Fibroblast of the aortic adventitia (primary cell): Measurements from ENCODE around the gene SFXN5. TPM values are rescaled to one million over a fixed set of nuclear protein-coding genes. Genes with fewer than 3 reads are reported as not detected.

Experiments used
- DNase-seq: peaks from one replicate; pipeline ENCODE4 v3.0.0-alpha.2; 2010; ENCODE audit warnings: low read depth
- H3K4me3 ChIP-seq: 2 replicates; pipeline ENCODE4 v1.5.1; 2011; ENCODE audit warnings: low read depth, mild to moderate bottlenecking, control low read depth, low read length, moderate library complexity
- CTCF ChIP-seq: IDR thresholded peaks from 2 replicates; pipeline ENCODE4 v1.5.1; 2011; ENCODE audit warnings: mild to moderate bottlenecking, low read length, control low read depth, inconsistent platforms; ENCODE audit not compliant: insufficient read depth
- total RNA-seq: library from RNA; depleted of rRNA; stranded (reverse); fragments of >200 nt; gene quantifications from 2 replicates; pipeline ENCODE4 v1.2.3, GENCODE V29; 2012; ENCODE audit warnings: low replicate concordance

The SFXN5 gene
- total RNA-seq, 1 donor, result 19.0 TPM

DNA sequence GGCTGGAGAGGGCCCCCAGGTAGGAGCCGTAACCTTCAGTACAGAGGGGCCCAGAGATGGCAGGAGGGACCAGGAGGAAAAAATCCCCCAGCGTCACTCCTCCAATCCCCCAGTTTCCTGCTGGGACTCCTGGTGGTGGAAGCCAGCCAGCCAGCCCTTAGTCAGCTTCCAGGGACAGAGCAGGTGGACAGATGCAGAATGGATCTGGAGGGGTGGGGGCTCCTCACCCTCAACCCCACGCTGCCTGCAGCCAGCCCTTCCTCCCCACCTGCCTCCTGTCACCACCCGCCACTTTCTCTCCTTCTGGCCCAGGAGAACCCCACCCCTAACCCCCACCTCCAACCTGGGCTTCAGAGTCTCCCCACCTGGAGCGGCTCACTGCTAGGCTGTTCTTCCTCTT, 133.1 kb downstream of the SFXN5 start:
- no peak for DNase-seq
- H3K4me3 ChIP-seq, result no peak overlapping the region
- TF ChIP-seq CTCF, result no peak

DNA sequence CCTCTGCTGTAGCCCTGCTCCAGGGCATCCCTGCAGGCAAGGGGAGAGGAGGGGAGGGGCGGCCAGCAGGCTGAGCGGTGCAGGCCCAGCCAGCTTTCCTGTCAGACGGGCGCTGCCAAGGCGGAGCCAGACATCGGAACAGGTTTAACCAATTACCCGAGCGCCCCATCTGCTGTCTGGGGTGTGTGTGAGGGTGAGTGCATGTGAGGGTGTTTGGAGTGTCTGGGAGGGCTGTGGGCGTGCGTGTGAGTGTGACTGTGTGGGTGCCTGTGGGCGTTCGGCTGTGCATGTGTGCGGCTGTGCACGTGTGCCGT, 134.2 kb downstream of the SFXN5 start:
- DNase-seq, result no peak
- no peak for TF ChIP-seq CTCF
- H3K4me3 ChIP-seq, result no peak overlapping the region

GRCh38 chr2:72936660-72937355, 134.7 kb downstream of the SFXN5 start:
- no peak overlapping the region for H3K4me3 ChIP-seq
- no peak for DNase-seq
- no peak for TF ChIP-seq CTCF

DNA sequence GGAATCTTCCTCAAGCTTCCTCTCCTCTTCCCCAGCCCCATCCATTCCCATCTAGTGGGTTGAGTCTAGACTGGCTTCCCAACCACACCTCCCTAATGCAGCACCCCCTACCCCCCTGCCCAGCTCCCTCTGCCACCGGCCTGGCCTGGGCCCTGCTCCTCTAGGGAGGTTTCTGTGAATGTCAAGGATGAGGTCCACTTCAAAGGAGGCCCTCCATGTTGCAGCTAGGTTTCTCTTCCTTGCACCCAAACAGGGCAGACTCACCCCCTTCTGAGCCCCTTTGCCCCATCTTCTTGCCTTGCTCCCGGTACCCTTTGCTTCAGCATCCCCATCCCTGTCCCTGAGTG, 135.9 kb downstream of the SFXN5 start:
- no peak for TF ChIP-seq CTCF
- no peak for DNase-seq
- H3K4me3 ChIP-seq, result no peak overlapping the region

DNA sequence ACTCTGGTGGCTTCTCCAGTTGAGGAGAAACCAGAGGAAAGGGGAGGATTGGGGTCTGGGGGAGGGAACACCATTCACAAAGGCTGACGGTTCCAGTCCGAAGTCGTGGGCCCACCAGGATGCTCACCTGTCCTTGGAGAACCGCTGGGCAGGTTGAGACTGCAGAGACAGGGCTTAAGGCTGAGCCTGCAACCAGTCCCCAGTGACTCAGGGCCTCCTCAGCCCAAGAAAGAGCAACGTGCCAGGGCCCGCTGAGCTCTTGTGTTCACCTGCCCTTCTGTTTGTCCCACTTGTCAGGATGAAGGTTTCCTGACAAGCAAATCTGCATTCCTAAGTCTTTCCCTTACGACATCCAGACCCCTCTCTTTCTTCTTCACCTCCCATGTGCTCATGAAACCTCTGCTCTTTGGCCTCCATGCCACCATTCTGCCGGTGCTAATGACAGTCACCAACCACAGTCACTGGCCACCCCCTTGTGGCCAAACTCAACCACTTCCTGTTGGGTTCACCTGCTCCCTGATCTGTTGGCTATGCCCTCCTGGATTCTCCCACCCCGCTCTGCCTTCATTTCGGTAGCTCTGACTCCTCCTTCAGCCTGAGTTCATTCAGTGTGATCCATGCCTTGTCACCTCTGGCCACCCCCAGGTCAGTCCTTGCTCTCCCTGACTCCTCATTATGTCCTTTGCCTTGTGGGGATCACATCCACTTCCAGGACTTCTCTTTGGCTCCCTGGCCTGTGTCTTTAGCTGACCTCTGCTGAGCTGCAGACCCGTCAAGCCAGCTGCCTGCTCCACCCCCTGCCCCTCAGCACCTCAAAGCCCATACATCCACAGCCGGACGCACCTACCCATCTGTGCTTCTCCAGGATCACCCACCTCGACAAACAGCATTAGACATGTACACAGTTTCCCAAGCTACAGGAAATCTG, 136.6 kb downstream of the SFXN5 start:
- no peak overlapping the region for H3K4me3 ChIP-seq
- no peak for DNase-seq
- no peak for TF ChIP-seq CTCF

DNA sequence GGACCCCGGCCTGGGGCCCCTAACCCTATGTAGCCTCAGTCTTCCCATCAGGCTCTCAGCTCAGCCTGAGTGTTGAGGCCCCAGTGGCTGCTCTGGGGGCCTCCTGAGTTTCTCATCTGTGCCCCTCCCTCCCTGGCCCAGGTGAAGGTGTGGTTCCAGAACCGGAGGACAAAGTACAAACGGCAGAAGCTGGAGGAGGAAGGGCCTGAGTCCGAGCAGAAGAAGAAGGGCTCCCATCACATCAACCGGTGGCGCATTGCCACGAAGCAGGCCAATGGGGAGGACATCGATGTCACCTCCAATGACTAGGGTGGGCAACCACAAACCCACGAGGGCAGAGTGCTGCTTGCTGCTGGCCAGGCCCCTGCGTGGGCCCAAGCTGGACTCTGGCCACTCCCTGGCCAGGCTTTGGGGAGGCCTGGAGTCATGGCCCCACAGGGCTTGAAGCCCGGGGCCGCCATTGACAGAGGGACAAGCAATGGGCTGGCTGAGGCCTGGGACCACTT, 137.8 kb downstream of the SFXN5 start:
- DNase-seq, result no peak
- TF ChIP-seq CTCF, result no peak
- H3K4me3 ChIP-seq, result no peak overlapping the region
